Measurements from ENCODE around the gene MICA. TPM values are rescaled to one million over a fixed set of nuclear protein-coding genes. Genes with fewer than 3 reads are reported as not detected.
"Not testable (repeated sequence)": the region's sequence is repeated elsewhere in the genome, so short reads cannot be mapped to it uniquely, and the experiment has no call there.

Gene MICA
- total and polyA plus RNA-seq, 2 experiments from 2014 or later = 36.0 to 41.9 TPM

- WGBS (ENCODE audit: low lambda C conversion rate, missing lambda C conversion rate) = 75% methylated on average over 1 of the region's 1 CpG
- DNase-seq (ENCODE audit: low spot score) = no peak
- Histone ChIP-seq H3K4me3 (no peak overlapping the region), H3K4me2 (no peak overlapping the region), H3K4me1 (ENCODE audit: insufficient read depth) (no peaks in the 10 kb centered on the region), H3K79me2 (no peaks in the 10 kb centered on the region), H3K9me3 (ENCODE audit: low read depth) (no peaks in the 10 kb centered on the region), H2AFZ (no peak overlapping the region), H3K27me3 (no peaks in the 10 kb centered on the region), H4K20me1 (ENCODE audit: insufficient read depth, poor library complexity, severe bottlenecking) (no peaks in the 10 kb centered on the region), H3K36me3 (replicated peaks; ENCODE audit: insufficient read depth, low read depth) (no peaks in the 10 kb centered on the region), H3K27ac (no peak overlapping the region), H3K9me2 (replicated peaks; ENCODE audit: insufficient read depth) (no peaks in the 10 kb centered on the region)
- no peak for TF ChIP-seq CTCF (IDR thresholded peaks at IDR 0.05; ENCODE audit: poor library complexity)
- TF ChIP-seq EZH2phosphoT487 (IDR thresholded peaks at IDR 0.05; ENCODE audit: low read depth, severe bottlenecking, unreplicated experiment) = no peak
- no peak for TF ChIP-seq EZH2 (IDR thresholded peaks at IDR 0.05; ENCODE audit: borderline replicate concordance)
Observed at GRCh38 chr6:31386977-31387376, 16.4 kb upstream of the MICA start.

GRCh38 chr6:31388916-31389801 lies 14.2 kb upstream of the MICA start:
- H4K20me1 ChIP-seq (ENCODE audit: insufficient read depth, poor library complexity, severe bottlenecking); H3K4me3 ChIP-seq; H2AFZ ChIP-seq; H3K9me2 ChIP-seq (replicated peaks; ENCODE audit: insufficient read depth); H3K79me2 ChIP-seq; H3K36me3 ChIP-seq (replicated peaks; ENCODE audit: insufficient read depth, low read depth); H3K4me1 ChIP-seq (ENCODE audit: insufficient read depth); H3K9me3 ChIP-seq (ENCODE audit: low read depth); DNase-seq (ENCODE audit: low spot score); H3K4me2 ChIP-seq; H3K27me3 ChIP-seq; H3K27ac ChIP-seq: not testable (repeated sequence)
- WGBS (ENCODE audit: low lambda C conversion rate, missing lambda C conversion rate) = 63% methylated on average over 5 of the region's 13 CpGs

GRCh38 chr6:31389802-31390132 lies 13.6 kb upstream of the MICA start:
- H2AFZ ChIP-seq; H3K9me3 ChIP-seq (ENCODE audit: low read depth); H3K36me3 ChIP-seq (replicated peaks; ENCODE audit: insufficient read depth, low read depth); H3K79me2 ChIP-seq; H3K27me3 ChIP-seq; H3K4me2 ChIP-seq; H3K27ac ChIP-seq; DNase-seq (ENCODE audit: low spot score); H3K4me3 ChIP-seq; H3K4me1 ChIP-seq (ENCODE audit: insufficient read depth); H3K9me2 ChIP-seq (replicated peaks; ENCODE audit: insufficient read depth); H4K20me1 ChIP-seq (ENCODE audit: insufficient read depth, poor library complexity, severe bottlenecking): not testable (repeated sequence)

- WGBS (ENCODE audit: low lambda C conversion rate, missing lambda C conversion rate) = 88% methylated on average over 5 of the region's 5 CpGs
- TF ChIP-seq EZH2phosphoT487 (IDR thresholded peaks at IDR 0.05; ENCODE audit: low read depth, severe bottlenecking, unreplicated experiment) (no peak), EZH2 (IDR thresholded peaks at IDR 0.05; ENCODE audit: borderline replicate concordance) (no peak), CTCF (IDR thresholded peaks at IDR 0.05; ENCODE audit: poor library complexity) (no peak)
- DNase-seq (ENCODE audit: low spot score) = no peak
Observed at GRCh38 chr6:31393932-31394331, 9.5 kb upstream of the MICA start.

More at GRCh38 chr6:31393932-31394331, 9.5 kb upstream of the MICA start:
- no peak overlapping the region for H3K4me3 ChIP-seq
- H2AFZ ChIP-seq = no peak overlapping the region
- H3K36me3 ChIP-seq (replicated peaks; ENCODE audit: insufficient read depth, low read depth) = no peaks in the 10 kb centered on the region
- no peaks in the 10 kb centered on the region for H3K27me3 ChIP-seq
- H3K9me3 ChIP-seq (ENCODE audit: low read depth) = no peaks in the 10 kb centered on the region
- H3K4me2 ChIP-seq = no peak overlapping the region
- peaks cover 3% of the 10 kb centered on the region for H3K79me2 ChIP-seq
- H3K27ac ChIP-seq = no peak overlapping the region
- H3K9me2 ChIP-seq (replicated peaks; ENCODE audit: insufficient read depth) = no peaks in the 10 kb centered on the region
- H4K20me1 ChIP-seq (ENCODE audit: insufficient read depth, poor library complexity, severe bottlenecking) = no peaks in the 10 kb centered on the region
- peaks cover 4% of the 10 kb centered on the region for H3K4me1 ChIP-seq (ENCODE audit: insufficient read depth)
